KMS-11 (cell line): ENCODE results near the gene PGBD5.

ENCODE experiments used
- H2AFZ ChIP-seq: fragments of 200-600 bp; sonication (generic); 2 replicates; pipeline ENCODE4 v1.6.1; 2016; ENCODE audit warnings: antibody characterized with exemption, mixed run types, low read depth
- H3K27ac ChIP-seq: fragments of 200-600 bp; sonication (generic); 2 replicates; pipeline ENCODE4 v1.6.1; 2016; ENCODE audit warnings: mild to moderate bottlenecking, mixed run types
- H3K27me3 ChIP-seq: fragments of 200-600 bp; sonication (generic); 2 replicates; pipeline ENCODE4 v1.6.1; 2017; ENCODE audit warnings: mild to moderate bottlenecking, low read depth, mixed run types, moderate library complexity; ENCODE audit not compliant: insufficient read depth
- H3K36me3 ChIP-seq: fragments of 200-600 bp; sonication (generic); 2 replicates; pipeline ENCODE4 v1.6.1; 2017; ENCODE audit warnings: mild to moderate bottlenecking, mixed run types; ENCODE audit not compliant: insufficient read depth
- H3K4me1 ChIP-seq: fragments of 200-600 bp; sonication (generic); 2 replicates; pipeline ENCODE4 v1.6.1; 2016; ENCODE audit warnings: mild to moderate bottlenecking, low read depth, mixed run types; ENCODE audit not compliant: poor library complexity, severe bottlenecking
- H3K4me2 ChIP-seq: fragments of 200-600 bp; sonication (generic); 2 replicates; pipeline ENCODE4 v1.7.0; 2016; ENCODE audit warnings: mild to moderate bottlenecking, mixed run types
- H3K4me3 ChIP-seq: fragments of 200-600 bp; sonication (generic); IDR thresholded peaks from 2 replicates; pipeline ENCODE4 v1.6.1; 2017; ENCODE audit warnings: low read depth, low read length, mixed read lengths; ENCODE audit not compliant: insufficient read depth
- H3K79me2 ChIP-seq: fragments of 200-600 bp; sonication (generic); 2 replicates; pipeline ENCODE4 v1.6.1; 2016; ENCODE audit warnings: low read depth, mixed run types; ENCODE audit not compliant: insufficient read depth
- H3K9ac ChIP-seq: fragments of 200-600 bp; sonication (generic); 2 replicates; pipeline ENCODE4 v1.6.1; 2016; ENCODE audit warnings: mild to moderate bottlenecking, mixed run types
- H4K20me1 ChIP-seq: fragments of 200-600 bp; sonication (generic); 2 replicates; pipeline ENCODE4 v1.6.1; 2016; ENCODE audit warnings: mild to moderate bottlenecking, mixed run types; ENCODE audit not compliant: insufficient read depth
- TF ChIP-seq, protein P1 (sequence below): fragments of 200-600 bp; sonication (generic); conservative IDR thresholded peaks from 2 replicates; pipeline ENCODE4 v1.6.1; 2017; ENCODE audit warnings: low read depth, mild to moderate bottlenecking, antibody characterized with exemption, low read length, moderate library complexity, mixed read lengths

Gene PGBD5

DNA sequence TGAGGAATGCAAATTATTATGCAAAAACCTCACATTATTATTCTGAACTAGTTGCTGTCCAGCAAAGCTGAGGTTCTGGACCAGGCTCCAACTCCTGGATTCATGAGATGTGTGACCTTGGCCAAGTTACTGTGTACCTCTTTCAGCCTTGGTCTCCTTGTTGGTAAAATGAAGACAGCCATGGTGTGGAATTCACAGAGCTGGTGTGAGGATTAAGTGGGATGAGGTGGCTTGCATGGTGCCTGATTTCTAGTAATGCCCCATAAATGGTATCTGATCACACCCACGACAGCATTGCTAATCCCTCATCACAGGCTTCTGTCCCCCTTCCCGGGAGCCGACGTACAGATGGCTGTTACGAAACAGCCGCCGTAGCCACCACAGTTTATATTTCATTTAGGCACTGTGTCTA lies 59.6 kb downstream of the PGBD5 start:
- Histone ChIP-seq H3K4me3 (no peak overlapping the region), H3K4me2 (no peak overlapping the region), H3K27ac (no peak overlapping the region), H4K20me1 (no peaks in the 10 kb centered on the region), H3K79me2 (no peaks in the 10 kb centered on the region), H2AFZ (no peak overlapping the region), H3K36me3 (no peaks in the 10 kb centered on the region), H3K4me1 (no peaks in the 10 kb centered on the region), H3K27me3 (no peaks in the 10 kb centered on the region), H3K9ac (no peak overlapping the region)
- TF ChIP-seq, protein P1, sequence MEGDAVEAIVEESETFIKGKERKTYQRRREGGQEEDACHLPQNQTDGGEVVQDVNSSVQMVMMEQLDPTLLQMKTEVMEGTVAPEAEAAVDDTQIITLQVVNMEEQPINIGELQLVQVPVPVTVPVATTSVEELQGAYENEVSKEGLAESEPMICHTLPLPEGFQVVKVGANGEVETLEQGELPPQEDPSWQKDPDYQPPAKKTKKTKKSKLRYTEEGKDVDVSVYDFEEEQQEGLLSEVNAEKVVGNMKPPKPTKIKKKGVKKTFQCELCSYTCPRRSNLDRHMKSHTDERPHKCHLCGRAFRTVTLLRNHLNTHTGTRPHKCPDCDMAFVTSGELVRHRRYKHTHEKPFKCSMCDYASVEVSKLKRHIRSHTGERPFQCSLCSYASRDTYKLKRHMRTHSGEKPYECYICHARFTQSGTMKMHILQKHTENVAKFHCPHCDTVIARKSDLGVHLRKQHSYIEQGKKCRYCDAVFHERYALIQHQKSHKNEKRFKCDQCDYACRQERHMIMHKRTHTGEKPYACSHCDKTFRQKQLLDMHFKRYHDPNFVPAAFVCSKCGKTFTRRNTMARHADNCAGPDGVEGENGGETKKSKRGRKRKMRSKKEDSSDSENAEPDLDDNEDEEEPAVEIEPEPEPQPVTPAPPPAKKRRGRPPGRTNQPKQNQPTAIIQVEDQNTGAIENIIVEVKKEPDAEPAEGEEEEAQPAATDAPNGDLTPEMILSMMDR: no peak

DNA sequence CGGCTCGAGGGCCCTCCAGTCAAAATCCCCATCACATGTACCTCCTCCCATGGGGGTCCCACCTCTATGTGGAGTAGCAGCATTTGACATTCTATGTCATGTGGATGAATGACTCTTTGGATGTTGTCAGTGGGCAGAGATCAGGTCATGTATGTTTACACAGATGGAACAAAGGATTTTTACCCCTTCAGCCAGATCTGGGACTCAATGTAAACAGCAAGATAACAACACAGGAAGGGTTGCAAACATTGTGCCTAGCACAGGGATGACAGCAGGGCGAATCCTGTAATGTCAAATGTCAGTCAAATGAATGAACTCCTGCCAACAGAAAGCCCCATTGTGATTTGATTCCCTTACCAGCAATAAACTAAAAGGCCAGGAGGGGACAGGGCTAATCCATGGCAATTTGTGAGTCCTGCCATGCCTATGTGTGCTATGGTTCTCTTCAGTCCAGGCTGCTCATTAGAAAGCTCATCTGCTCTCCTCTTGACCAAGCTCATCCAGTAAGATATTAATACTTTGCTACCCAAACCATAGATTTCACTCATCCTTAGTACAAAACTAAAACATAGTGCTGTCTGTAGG lies 60.3 kb downstream of the PGBD5 start:
- Histone ChIP-seq H3K4me3 (no peak overlapping the region), H4K20me1 (no peaks in the 10 kb centered on the region), H3K79me2 (no peaks in the 10 kb centered on the region), H2AFZ (no peak overlapping the region), H3K27me3 (no peaks in the 10 kb centered on the region), H3K4me2 (no peak overlapping the region), H3K36me3 (no peaks in the 10 kb centered on the region), H3K27ac (no peak overlapping the region), H3K9ac (no peak overlapping the region), H3K4me1 (no peaks in the 10 kb centered on the region)
- TF ChIP-seq, protein P1: no peak

DNA sequence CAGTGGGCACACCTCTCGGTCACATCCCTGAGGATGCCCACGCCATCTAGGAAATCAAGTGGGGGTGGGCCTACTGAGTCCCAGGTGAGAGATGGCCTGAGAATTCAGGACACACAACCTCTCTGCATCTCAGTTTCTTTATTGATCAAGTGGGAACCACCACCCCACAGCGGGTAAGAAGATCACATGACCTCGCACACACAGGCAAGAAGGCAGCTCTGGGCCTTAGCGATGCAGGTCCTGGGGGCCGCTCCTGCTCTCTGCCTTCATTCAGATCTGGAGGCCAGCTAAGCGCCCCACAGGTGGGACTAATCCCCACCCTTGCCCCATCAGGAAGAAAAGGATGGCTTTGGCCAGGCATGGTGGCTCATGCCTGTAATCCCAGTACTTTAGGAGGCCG lies 63.2 kb downstream of the PGBD5 start:
- TF ChIP-seq, protein P1: no peak
- H3K4me3 ChIP-seq: no peak overlapping the region
- no peaks in the 10 kb centered on the region for H3K27me3 ChIP-seq
- no peaks in the 10 kb centered on the region for H3K36me3 ChIP-seq
- H3K4me2 ChIP-seq: no peak overlapping the region
- H2AFZ ChIP-seq: no peak overlapping the region
- no peaks in the 10 kb centered on the region for H4K20me1 ChIP-seq
- H3K4me1 ChIP-seq: no peaks in the 10 kb centered on the region
- H3K27ac ChIP-seq: no peak overlapping the region
- no peaks in the 10 kb centered on the region for H3K79me2 ChIP-seq
- no peak overlapping the region for H3K9ac ChIP-seq

DNA sequence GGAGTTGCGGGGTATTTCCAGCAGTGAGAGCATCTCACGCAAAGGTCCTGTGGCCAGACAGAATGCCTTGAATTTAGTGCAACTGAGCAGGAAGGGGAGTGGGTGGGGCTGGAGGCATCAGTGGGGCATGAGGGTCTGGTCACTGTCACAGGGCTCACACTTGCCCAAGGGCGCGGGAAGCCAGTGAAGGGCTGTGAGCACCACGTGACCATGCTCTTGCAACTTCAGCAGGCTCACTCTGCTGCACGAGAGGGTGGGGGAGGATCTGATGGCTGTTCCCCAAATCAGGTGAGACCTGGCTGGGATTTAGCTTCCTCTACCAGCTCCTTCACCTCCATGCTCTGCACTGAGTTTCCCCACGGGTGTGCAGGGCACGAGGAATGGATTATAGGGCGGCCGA lies 64.2 kb downstream of the PGBD5 start:
- H3K36me3 ChIP-seq: no peaks in the 10 kb centered on the region
- H3K27me3 ChIP-seq: no peaks in the 10 kb centered on the region
- H3K4me3 ChIP-seq: no peak overlapping the region
- no peaks in the 10 kb centered on the region for H4K20me1 ChIP-seq
- no peaks in the 10 kb centered on the region for H3K79me2 ChIP-seq
- TF ChIP-seq, protein P1: no peak
- no peak overlapping the region for H3K4me2 ChIP-seq
- H2AFZ ChIP-seq: no peak overlapping the region
- H3K9ac ChIP-seq: no peak overlapping the region
- H3K27ac ChIP-seq: no peak overlapping the region
- H3K4me1 ChIP-seq: no peaks in the 10 kb centered on the region
